Endometrial microvascular endothelial cells (primary cell): ENCODE results near the gene WASHC3. TPM values are rescaled to one million over a fixed set of nuclear protein-coding genes. Genes with fewer than 3 reads are reported as not detected.

ENCODE experiments used
- in situ Hi-C: cut with HindIII; loops from 2 replicates; pipeline ENCODE4 v1.10.0; 2017; ENCODE audit warnings: low sequenced_read_pairs, low pct_unique_long_range_greater_than_20kb; ENCODE audit errors: inconsistent ontology term
- total RNA-seq: library from RNA; depleted of rRNA; stranded (reverse); fragments of >200 nt; gene quantifications from one replicate; pipeline ENCODE4 v1.2.3, GENCODE V29; 2015; ENCODE audit errors: inconsistent ontology term

The WASHC3 gene
- total RNA-seq, 1 donor from 2014 or later: 53.9 TPM

GRCh38 chr12:101997102-101997501, 64.7 kb downstream of the WASHC3 start:
- in situ Hi-C loops: no loop called here

- in situ Hi-C loops: no loop called here
Observed at GRCh38 chr12:101995684-101996083, 66.1 kb downstream of the WASHC3 start.

- in situ Hi-C loops: no loop called here
Observed at GRCh38 chr12:101992091-101992490, 69.7 kb downstream of the WASHC3 start.

- in situ Hi-C loops: no loop called here
Observed at GRCh38 chr12:101982307-101982706, 79.5 kb downstream of the WASHC3 start.

- in situ Hi-C loops: no loop called here
Observed at GRCh38 chr12:101981868-101982267, 79.9 kb downstream of the WASHC3 start.

- in situ Hi-C loops: no loop called here
Observed at GRCh38 chr12:101968770-101969169, 93.0 kb downstream of the WASHC3 start.

- in situ Hi-C loops: no loop called here
Observed at GRCh38 chr12:101967506-101967905, 94.3 kb downstream of the WASHC3 start.

GRCh38 chr12:101966496-101966895, 95.3 kb downstream of the WASHC3 start:
- in situ Hi-C loops: no loop called here

- in situ Hi-C loops: no loop called here
Observed at GRCh38 chr12:101963697-101964096, 98.1 kb downstream of the WASHC3 start.

Other genes with a start within 250 kb of the WASHC3 start
- gene GNPTAB, start 231.0 kb downstream of the WASHC3 start, total RNA-seq: 36.1 TPM
- 99.4 TPM for gene DRAM1, start 184.4 kb downstream of the WASHC3 start, total RNA-seq
- gene NUP37, start 58.1 kb upstream of the WASHC3 start, total RNA-seq: 99.0 TPM
- 25.3 TPM for gene PARPBP, start 58.2 kb upstream of the WASHC3 start, total RNA-seq
- gene PMCH, start 135.8 kb upstream of the WASHC3 start, total RNA-seq: not detected